Measurements from ENCODE around the gene TTC23. TPM values are rescaled to one million over a fixed set of nuclear protein-coding genes. Genes with fewer than 3 reads are reported as not detected.
"Not testable (repeated sequence)": the region's sequence is repeated elsewhere in the genome, so short reads cannot be mapped to it uniquely, and the experiment has no call there.

TTC23 gene
- total and polyA plus RNA-seq, 9 of the 15 experiments (the other 6 are each of a cell fraction or from before 2014, with no cell fraction given), result 0.41 to 4.5 (median 2.5) TPM

DNA sequence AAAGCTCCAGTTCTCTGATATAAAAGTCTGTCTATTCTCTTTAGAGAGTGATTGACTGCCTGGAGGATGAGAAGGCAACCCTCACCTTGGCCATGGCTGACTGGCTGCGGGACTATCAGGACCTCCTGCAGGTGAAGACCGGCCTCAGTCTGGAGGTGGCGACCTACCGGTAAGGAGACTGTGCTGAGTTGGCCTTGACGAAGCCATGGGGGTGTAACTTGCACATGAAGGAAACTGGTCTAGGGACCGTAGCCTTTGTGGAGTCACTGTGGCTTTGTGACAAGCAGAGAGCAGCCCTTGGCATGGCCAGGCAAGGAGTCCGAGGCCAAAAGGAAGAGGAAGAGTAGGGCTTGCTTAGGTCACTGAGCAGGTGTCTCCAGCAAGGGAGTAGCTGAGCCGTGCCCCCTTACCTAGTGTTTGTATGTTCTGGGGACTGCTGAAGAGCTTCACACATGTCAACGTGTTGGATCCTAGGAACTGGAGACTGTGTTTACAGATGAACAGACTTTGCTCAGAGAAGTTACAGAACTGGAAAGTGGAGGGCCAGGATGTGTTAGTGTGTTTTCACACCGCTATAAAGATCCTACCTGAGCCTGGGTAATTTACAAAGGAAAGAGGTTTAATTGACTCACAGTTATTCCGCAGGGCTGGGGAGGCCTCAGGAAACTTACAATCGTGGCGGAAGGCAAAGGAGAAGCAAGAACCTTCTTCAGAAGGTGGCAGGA is 135.7 kb downstream of the TTC23 start:
- ATAC-seq, result no peak; the same call in 2 of the 3 replicates
- WGBS (ENCODE audit: insufficient coverage, low coverage, missing lambda C conversion rate), result 9% methylated on average over 13 of the region's 13 CpGs

DNA sequence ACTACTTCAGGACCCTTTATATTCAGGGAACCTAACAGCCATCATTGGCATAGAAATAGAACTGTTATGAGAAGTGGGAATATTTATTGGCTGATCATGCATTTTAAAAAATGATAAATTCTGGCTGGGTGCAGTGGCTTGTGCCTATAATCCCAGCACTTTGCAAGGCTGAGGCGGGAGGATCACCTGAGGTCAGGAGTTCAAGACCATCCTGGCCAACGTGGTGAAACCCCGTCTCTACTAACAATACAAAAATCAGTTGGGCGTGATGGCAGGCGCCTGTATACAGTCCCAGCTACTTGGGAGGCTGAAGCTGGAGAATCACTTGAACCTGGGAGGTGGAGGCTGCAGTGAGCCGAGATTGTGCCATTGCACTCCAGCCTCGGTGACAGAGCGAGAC is 137.7 kb downstream of the TTC23 start:
- peaks cover 7 to 44% of the 10 kb centered on the region in 2 experiments; a peak in 4 of 5 replicates for H3K27me3 ChIP-seq (ENCODE audit: control insufficient read depth in 2 of 2, insufficient read depth in 2 of 2, low read length in 2 of 2)
- H3K79me2 ChIP-seq (ENCODE audit: control insufficient read depth, insufficient read depth, low read length); BruUV-seq (replicated peaks); H3K4me3 ChIP-seq; DNase-seq (ENCODE audit: extremely low read depth in 1 of 4, low spot score in 3 of 4); H4K20me1 ChIP-seq (replicated peaks; ENCODE audit: control insufficient read depth, insufficient read depth, low read length); POLR2A ChIA-PET; H3K27ac ChIP-seq (ENCODE audit: extremely low read depth, low read depth, low read length); H3K9me3 ChIP-seq (replicated peaks; ENCODE audit: control insufficient read depth, insufficient read depth, low read depth, low read length); H3K9ac ChIP-seq (ENCODE audit: insufficient read depth in 1 of 2, low read depth in 2 of 2, low read length in 2 of 2); H3K9me1 ChIP-seq (ENCODE audit: control insufficient read depth, insufficient read depth, low read length); intact Hi-C loops (cut with micrococcal nuclease); in situ Hi-C loops (cut with MboI); H2AFZ ChIP-seq (ENCODE audit: low read depth, low read length); FAIRE-seq; H3K4me2 ChIP-seq (ENCODE audit: insufficient read depth, low read length); H3K36me3 ChIP-seq (ENCODE audit: control insufficient read depth, insufficient read depth, low read length); H3K4me1 ChIP-seq (replicated peaks in 1 of 2; ENCODE audit: control insufficient read depth in 2 of 2, insufficient read depth in 2 of 2, low read length in 2 of 2); ATAC-seq: not testable (repeated sequence)
- WGBS (ENCODE audit: insufficient coverage, low coverage, missing lambda C conversion rate), result 7% methylated on average over 8 of the region's 8 CpGs
- CTCF ChIA-PET (ENCODE audit: low intra/inter-chr PET ratio), result interaction anchor here (0.6 kb wide), 1 partner anchor 1515 kb away, joined by 4 read pairs; no protein-coding TSS in a partner anchor

More for the DNA sequence above, 135.7 kb downstream of the TTC23 start:
- Histone ChIP-seq H3K9me3 (replicated peaks; ENCODE audit: control insufficient read depth, insufficient read depth, low read depth, low read length) (no peaks in the 10 kb centered on the region), H3K27me3 (ENCODE audit: control insufficient read depth in 2 of 2, insufficient read depth in 2 of 2, low read length in 2 of 2) (peaks cover 9 to 49% of the 10 kb centered on the region in 2 experiments; a peak in 4 of 5 replicates), H3K9ac (ENCODE audit: insufficient read depth in 1 of 2, low read depth in 2 of 2, low read length in 2 of 2) (no peak overlapping the region), H4K20me1 (replicated peaks; ENCODE audit: control insufficient read depth, insufficient read depth, low read length) (no peaks in the 10 kb centered on the region), H3K4me2 (ENCODE audit: insufficient read depth, low read length) (no peak overlapping the region), H3K27ac (ENCODE audit: extremely low read depth, low read depth, low read length) (no peak overlapping the region), H3K4me3 (no peak overlapping the region), H3K36me3 (ENCODE audit: control insufficient read depth, insufficient read depth, low read length) (no peaks in the 10 kb centered on the region), H3K4me1 (replicated peaks in 1 of 2; ENCODE audit: control insufficient read depth in 2 of 2, insufficient read depth in 2 of 2, low read length in 2 of 2) (no peaks in the 10 kb centered on the region), H3K79me2 (ENCODE audit: control insufficient read depth, insufficient read depth, low read length) (no peaks in the 10 kb centered on the region), H2AFZ (ENCODE audit: low read depth, low read length) (no peak overlapping the region), H3K9me1 (ENCODE audit: control insufficient read depth, insufficient read depth, low read length) (no peaks in the 10 kb centered on the region)
- TF ChIP-seq TARDBP (IDR thresholded peaks at IDR 0.05) (no peak), RNF2 (IDR thresholded peaks at IDR 0.05) (no peak), RUNX1 (IDR thresholded peaks at IDR 0.05; ENCODE audit: low read depth) (no peak), CTBP1 (IDR thresholded peaks at IDR 0.05; ENCODE audit: borderline replicate concordance) (no peak), SAP30 (IDR thresholded peaks at IDR 0.05; ENCODE audit: borderline replicate concordance, insufficient read depth, low read depth, low read length, poor library complexity, severe bottlenecking) (no peak), TCF7 (IDR thresholded peaks at IDR 0.05; ENCODE audit: borderline replicate concordance) (no peak)
- intact Hi-C loops (cut with micrococcal nuclease), result no loop called here
- CTCF ChIA-PET (ENCODE audit: low intra/inter-chr PET ratio), result no interaction called here
- POLR2A ChIA-PET, result interaction anchor here (0.9 kb wide), 1 partner anchor 12 kb away, joined by 3 read pairs; no protein-coding TSS in a partner anchor
- DNase-seq (ENCODE audit: extremely low read depth in 1 of 4, low spot score in 3 of 4) (no peak), FAIRE-seq (no peak)
- BruUV-seq (replicated peaks), result no TSS peak
- in situ Hi-C loops (cut with MboI), result no loop called here

Data from K562 (cell line).